HepG2 (cell line): ENCODE data around the gene SLC19A1. TPM values are rescaled to one million over a fixed set of nuclear protein-coding genes. Genes with fewer than 3 reads are reported as not detected.

Source experiments
- CERS6 ChIP-seq: sonication (generic); formaldehyde crosslinking; IDR thresholded peaks from 2 replicates; pipeline ENCODE4 v1.5.0; 2020; ENCODE audit warnings: missing genetic modification reagents
- FOXP1 ChIP-seq, 2 experiments: fragments of 450-650 bp in 1 of 2; IDR thresholded peaks; 2 replicates each; pipeline ENCODE4 v1.6.1; 2017 to 2018; ENCODE audit warnings: antibody characterized with exemption in 1 of 2
- GATA4 ChIP-seq: sonication (generic); IDR thresholded peaks from 2 replicates; pipeline ENCODE4 v1.6.1; 2016; ENCODE audit warnings: antibody characterized with exemption, low read depth, borderline replicate concordance
- GPBP1L1 ChIP-seq: sonication (generic); formaldehyde crosslinking; IDR thresholded peaks from 2 replicates; pipeline ENCODE4 v1.5.0; 2020; ENCODE audit warnings: mild to moderate bottlenecking, missing genetic modification reagents
- GTF3A ChIP-seq: sonication (generic); formaldehyde crosslinking; conservative IDR thresholded peaks from 2 replicates; pipeline ENCODE4 v1.4.0; 2020; ENCODE audit warnings: mild to moderate bottlenecking, missing genetic modification reagents
- HNRNPK ChIP-seq: fragments of 200-400 bp; formaldehyde crosslinking; IDR thresholded peaks from 2 replicates; pipeline ENCODE4 v1.6.1; 2018; ENCODE audit warnings: low read length, low read depth, moderate library complexity, mild to moderate bottlenecking; ENCODE audit not compliant: poor library complexity, severe bottlenecking
- IKZF4 ChIP-seq: sonication (generic); formaldehyde crosslinking; IDR thresholded peaks from 2 replicates; pipeline ENCODE4 v1.5.1; 2020; ENCODE audit warnings: borderline replicate concordance, mild to moderate bottlenecking, low read depth, missing genetic modification reagents; ENCODE audit errors: not compliant biosample characterization
- JUNB ChIP-seq: sonication (generic); formaldehyde crosslinking; IDR thresholded peaks from 2 replicates; pipeline ENCODE4 v1.8.0; 2022; ENCODE audit warnings: missing genetic modification reagents, mild to moderate bottlenecking, borderline replicate concordance
- KLF6 ChIP-seq: IDR thresholded peaks from 2 replicates; pipeline ENCODE4 v1.8.0; 2016; ENCODE audit warnings: missing biosample characterization, missing genetic modification reagents
- MYC ChIP-seq: sonication (generic); formaldehyde crosslinking; IDR thresholded peaks from 2 replicates; pipeline ENCODE4 v1.9.0; 2021; ENCODE audit warnings: missing genetic modification reagents, borderline replicate concordance
- PAX8 ChIP-seq: sonication (generic); formaldehyde crosslinking; IDR thresholded peaks from 2 replicates; pipeline ENCODE4 v1.8.0; 2022; ENCODE audit warnings: mild to moderate bottlenecking, missing genetic modification reagents, borderline replicate concordance
- REL ChIP-seq: sonication (generic); formaldehyde crosslinking; conservative IDR thresholded peaks from 2 replicates; pipeline ENCODE4 v1.8.0; 2022; ENCODE audit warnings: mild to moderate bottlenecking, missing genetic modification reagents, moderate library complexity
- RFXANK ChIP-seq: IDR thresholded peaks from 2 replicates; pipeline ENCODE4 v1.6.1; 2016
- RNF2 ChIP-seq: fragments of 450-650 bp; conservative IDR thresholded peaks from 2 replicates; pipeline ENCODE4 v1.6.1; 2016; ENCODE audit warnings: low read depth
- TGIF2 ChIP-seq: IDR thresholded peaks from 2 replicates; pipeline ENCODE4 v1.6.1; 2016; ENCODE audit warnings: control low read depth, missing compliant biosample characterization
- ZBTB8A ChIP-seq: sonication (generic); formaldehyde crosslinking; IDR thresholded peaks from 2 replicates; pipeline ENCODE4 v1.4.0; 2020; ENCODE audit warnings: mild to moderate bottlenecking, low read depth, missing genetic modification reagents, borderline replicate concordance
- ZMYM2 ChIP-seq: sonication (generic); formaldehyde crosslinking; IDR thresholded peaks from 2 replicates; pipeline ENCODE4 v1.8.0; 2022; ENCODE audit warnings: mild to moderate bottlenecking, missing genetic modification reagents
- ZNF407 ChIP-seq: sonication (generic); formaldehyde crosslinking; IDR thresholded peaks from one replicate; pipeline ENCODE4 v1.5.1; 2020; ENCODE audit warnings: mild to moderate bottlenecking, missing genetic modification reagents; ENCODE audit errors: not compliant biosample characterization
- ZNF780A ChIP-seq: sonication (generic); formaldehyde crosslinking; IDR thresholded peaks from 2 replicates; pipeline ENCODE4 v1.8.0; 2022; ENCODE audit warnings: mild to moderate bottlenecking, missing genetic modification reagents, moderate library complexity
- polyA plus RNA-seq, 8 experiments: library from polyadenylated mRNA; depleted of rRNA in 3 of 8; stranded (reverse) in 7 of 8; unstranded in 1 of 8; fragments of >200 nt; fragmentation: Illumina TruSeq in 4 of 8; extraction: Trizol in 4 of 8; gene quantifications; 2 replicates each; pipeline versions ENCODE4 v1.2.1 to v1.2.3, GENCODE V29; 2011 to 2016; ENCODE audit warnings: low read depth in 4 of 8, missing spikeins in 1 of 8, mixed read lengths in 1 of 8; ENCODE audit not compliant: insufficient read depth in 1 of 8
- total RNA-seq, 5 experiments: library from RNA; depleted of rRNA; stranded (reverse); fragments of >200 nt; fragmentation: Illumina TruSeq; extraction: Trizol; gene quantifications; 2 replicates each; pipeline ENCODE4 v1.2.3, GENCODE V29; 2016; ENCODE audit warnings: low read depth in 1 of 5

The SLC19A1 gene
- total and polyA plus RNA-seq, 2 of the 13 experiments (the other 11 are each of a cell fraction or from before 2014, with no cell fraction given), result 21.8 to 23.0 TPM

- TF ChIP-seq HNRNPK (no peak), ZMYM2 (no peak), GTF3A (CRISPR knock-in tag) (no peak), REL (CRISPR knock-in tag) (no peak), MYC (CRISPR knock-in tag) (peak; percentile 97), KLF6 (CRISPR knock-in tag) (no peak), IKZF4 (no peak), CERS6 (CRISPR knock-in tag) (no peak), RFXANK (CRISPR knock-in tag) (no peak), TGIF2 (0 out of 2 replicates have a peak, but pooled peaks have one; percentile 64), ZNF780A (CRISPR knock-in tag) (no peak), JUNB (CRISPR knock-in tag) (no peak), GATA4 (no peak), RNF2 (no peak), PAX8 (CRISPR knock-in tag) (no peak), FOXP1 (IDR thresholded peaks at IDR 0.05) (no peak), FOXP1 (CRISPR knock-in tag; IDR thresholded peaks at IDR 0.05) (no peak), ZNF407 (CRISPR knock-in tag) (no peak), GPBP1L1 (CRISPR knock-in tag) (no peak), ZBTB8A (CRISPR knock-in tag) (no peak)
Measured at GRCh38 chr21:45541221-45542039, 810 bp downstream of the SLC19A1 start (continued).
